CD4-positive, alpha-beta T cell (primary cell): Measurements from ENCODE around the gene KCNG3. TPM values are rescaled to one million over a fixed set of nuclear protein-coding genes. Genes with fewer than 3 reads are reported as not detected.

Experiments used
- ATAC-seq: fragments of 200-7000 bp; cut with Tn5 transposase; one replicate; pipeline ENCODE4 v1.10.0; 2022; ENCODE audit warnings: mild to moderate bottlenecking; ENCODE audit not compliant: poor library complexity
- CTCF ChIA-PET: fragments of 350-600 bp; sonication (Branson Sonifier 250); formaldehyde crosslinking; loops from one replicate; lab custom pipeline; 2021; ENCODE audit warnings: antibody characterized with exemption, inconsistent platforms; lab: Charles Lee
- POLR2A ChIA-PET: fragments of 350-600 bp; sonication (Branson Sonifier 250); formaldehyde crosslinking; loops from one replicate; lab custom pipeline; 2021; ENCODE audit warnings: antibody characterized with exemption, inconsistent platforms; lab: Charles Lee
- DNase-seq, 14 experiments: peaks; one replicate each; pipeline ENCODE4 v3.0.0-alpha.2; 2013 to 2020; ENCODE audit warnings: mixed read lengths in 2 of 14
- H3K27ac ChIP-seq, 2 donors: one replicate each; pipeline versions ENCODE4 v1.5.1 to v1.7.0; 2013; ENCODE audit warnings: low read length in 2 of 2, low read depth in 1 of 2, mild to moderate bottlenecking in 1 of 2
- H3K27me3 ChIP-seq, 2 experiments: 1 replicate in 1 of 2; 2 replicates in 1 of 2; pipeline versions ENCODE4 v1.6.1 to v1.7.0; 2013; ENCODE audit warnings: low read length in 2 of 2, control low read depth in 1 of 2, mild to moderate bottlenecking in 1 of 2, moderate library complexity in 1 of 2; ENCODE audit not compliant: insufficient read depth in 2 of 2, control insufficient read depth in 1 of 2
- H3K36me3 ChIP-seq: one replicate; pipeline ENCODE4 v1.6.1; 2013; ENCODE audit warnings: low read length, control low read depth; ENCODE audit not compliant: insufficient read depth
- H3K4me1 ChIP-seq: one replicate; pipeline ENCODE4 v1.6.1; 2013; ENCODE audit warnings: low read length, control low read depth; ENCODE audit not compliant: insufficient read depth
- H3K4me3 ChIP-seq: one replicate; pipeline ENCODE4 v1.5.1; 2013; ENCODE audit warnings: mild to moderate bottlenecking, low read length, moderate library complexity
- H3K9me3 ChIP-seq, 2 experiments: 1 replicate in 1 of 2; 2 replicates in 1 of 2; pipeline versions ENCODE4 v1.6.1 to v1.7.0; 2013; ENCODE audit warnings: low read length in 2 of 2, mild to moderate bottlenecking in 2 of 2, control low read depth in 1 of 2, moderate library complexity in 1 of 2; ENCODE audit not compliant: control insufficient read depth in 1 of 2, insufficient read depth in 1 of 2
- H3K27ac Mint-ChIP-seq: one replicate; pipeline ENCODE4 v1.8.0; 2020; ENCODE audit warnings: mixed read lengths
- H3K27me3 Mint-ChIP-seq: one replicate; pipeline ENCODE4 v1.8.0; 2021; ENCODE audit warnings: mixed read lengths
- H3K36me3 Mint-ChIP-seq: one replicate; pipeline ENCODE4 v1.8.0; 2021; ENCODE audit warnings: low read depth, mixed read lengths
- H3K4me1 Mint-ChIP-seq: one replicate; pipeline ENCODE4 v1.8.0; 2021; ENCODE audit warnings: low read depth, mixed read lengths
- H3K4me3 Mint-ChIP-seq: one replicate; pipeline ENCODE4 v1.8.0; 2020; ENCODE audit warnings: mild to moderate bottlenecking, mixed read lengths
- H3K9me3 Mint-ChIP-seq: one replicate; pipeline ENCODE4 v1.8.0; 2020; ENCODE audit warnings: mixed read lengths
- CTCF ChIP-seq: fragments of 200-600 bp; IDR thresholded peaks from one replicate; pipeline ENCODE4 v1.8.0; 2022; ENCODE audit warnings: antibody characterized with exemption, mild to moderate bottlenecking
- intact Hi-C, 2 experiments: fragments of 100-400 bp; cut with DNase I in 1 of 2; cut with micrococcal nuclease in 1 of 2; formaldehyde crosslinking; loops; one replicate each; pipeline versions ENCODE4 v1.15.1 to v1.9.0; 2023 to 2025; cut with DNase I, micrococcal nuclease
- total RNA-seq, 174 experiments: library from RNA in 2 of 174; stranded (reverse) in 2 of 174; gene quantifications; one replicate each; pipeline ENCODE4 v1.2.3 and lab custom pipeline; 2021 to 2026

Gene KCNG3
- total RNA-seq, 2 experiments from 2014 or later = 0.25 to 0.49 TPM

- POLR2A ChIA-PET = no interaction called here
- no peak for ATAC-seq
- H3K4me3 ChIP-seq = no peak overlapping the region
- no peaks in the 10 kb centered on the region for H3K27me3 Mint-ChIP-seq
- no peak for TF ChIP-seq CTCF
- H3K9me3 ChIP-seq = no peaks in the 10 kb centered on the region
- no peaks in the 10 kb centered on the region for H3K9me3 Mint-ChIP-seq
- H3K27ac ChIP-seq = no peak overlapping the region
- no peak overlapping the region for H3K4me3 Mint-ChIP-seq
- no peaks in the 10 kb centered on the region for H3K27me3 ChIP-seq
- no peak overlapping the region for H3K27ac Mint-ChIP-seq
- intact Hi-C loops = no loop called here
- H3K4me1 Mint-ChIP-seq = no peaks in the 10 kb centered on the region
- H3K4me1 ChIP-seq = no peaks in the 10 kb centered on the region
- CTCF ChIA-PET = interaction anchor here (1.3 kb wide), 1 partner anchor 158 kb away, joined by 3 read pairs; no protein-coding TSS in a partner anchor
- H3K36me3 Mint-ChIP-seq = no peaks in the 10 kb centered on the region
- H3K36me3 ChIP-seq = no peaks in the 10 kb centered on the region
- no peak for DNase-seq
These were observed 10.8 kb upstream of the KCNG3 start for GRCh38 chr2:42504364-42505230.

- ATAC-seq (no peak), DNase-seq (no peak)
- no peak overlapping the region for H3K27ac Mint-ChIP-seq
- intact Hi-C loops = no loop called here
- CTCF ChIA-PET = interaction anchor here (1.3 kb wide), 1 partner anchor 159 kb away, joined by 3 read pairs; no protein-coding TSS in a partner anchor
- H3K4me3 ChIP-seq = no peak overlapping the region
- no peak overlapping the region for H3K4me3 Mint-ChIP-seq
- H3K36me3 ChIP-seq = no peaks in the 10 kb centered on the region
- no peaks in the 10 kb centered on the region for H3K36me3 Mint-ChIP-seq
- no peak for TF ChIP-seq CTCF
- no peaks in the 10 kb centered on the region for H3K4me1 Mint-ChIP-seq
- H3K27me3 Mint-ChIP-seq = no peaks in the 10 kb centered on the region
- no peaks in the 10 kb centered on the region for H3K9me3 Mint-ChIP-seq
- no peaks in the 10 kb centered on the region for H3K9me3 ChIP-seq
- no peak overlapping the region for H3K27ac ChIP-seq
- H3K27me3 ChIP-seq = no peaks in the 10 kb centered on the region
- H3K4me1 ChIP-seq = no peaks in the 10 kb centered on the region
- POLR2A ChIA-PET = no interaction called here
These were observed 9.5 kb upstream of the KCNG3 start for GRCh38 chr2:42503291-42503690.

GRCh38 chr2:42498497-42498896 is 4.7 kb upstream of the KCNG3 start:
- H3K27me3 ChIP-seq = no peaks in the 10 kb centered on the region
- no peak overlapping the region for H3K4me3 Mint-ChIP-seq
- intact Hi-C loops = loop anchor here (10.0 kb wide), 3 partner anchors 66 to 654 kb away; partner anchors contain the start of gene MTA3 (in 1 of the 2)
- H3K36me3 Mint-ChIP-seq = no peaks in the 10 kb centered on the region
- TF ChIP-seq CTCF = no peak
- H3K27me3 Mint-ChIP-seq = no peaks in the 10 kb centered on the region
- no peak overlapping the region for H3K27ac Mint-ChIP-seq
- H3K36me3 ChIP-seq = no peaks in the 10 kb centered on the region
- no peaks in the 10 kb centered on the region for H3K9me3 ChIP-seq
- ChIA-PET POLR2A (no interaction called here), CTCF (no interaction called here)
- peaks cover 10% of the 10 kb centered on the region for H3K4me1 ChIP-seq
- DNase-seq (no peak), ATAC-seq (no peak)
- no peaks in the 10 kb centered on the region for H3K9me3 Mint-ChIP-seq
- no peak overlapping the region for H3K4me3 ChIP-seq
- peaks cover 8% of the 10 kb centered on the region for H3K4me1 Mint-ChIP-seq
- H3K27ac ChIP-seq = no peak overlapping the region
